H54 (cell line): ENCODE results near the gene ZNF782.
"Not testable (repeated sequence)": the region's sequence is repeated elsewhere in the genome, so short reads cannot be mapped to it uniquely, and the experiment has no call there.

ENCODE experiments used
- DNase-seq: peaks from one replicate; pipeline ENCODE4 v3.0.0; 2011; ENCODE audit warnings: low spot score, mixed read lengths; ENCODE audit not compliant: insufficient read length
- FAIRE-seq: peaks from 3 replicates; lab custom pipeline; 2011; peaks lifted over from hg19 to GRCh38; lab: Jason Lieb, UNC
- POLR2A ChIP-seq: IDR thresholded peaks from 2 replicates; pipeline ENCODE4 v1.6.1; 2011; ENCODE audit warnings: low read depth, mild to moderate bottlenecking, low read length

ZNF782 gene

GRCh38 chr9:96867079-96867804 lies 12.9 kb upstream of the ZNF782 start:
- no peak for TF ChIP-seq POLR2A
- FAIRE-seq (peak; percentile 89), DNase-seq (no peak)

- not testable (repeated sequence) for DNase-seq, FAIRE-seq
These were observed 10.9 kb upstream of the ZNF782 start for GRCh38 chr9:96865240-96865639.

GRCh38 chr9:96859461-96860198 lies 5.3 kb upstream of the ZNF782 start:
- TF ChIP-seq POLR2A: no peak
- DNase-seq (no peak), FAIRE-seq (peak; percentile 99)

- DNase-seq (no peak), FAIRE-seq (no peak)
- TF ChIP-seq POLR2A: no peak
These were observed 4.4 kb upstream of the ZNF782 start for GRCh38 chr9:96858670-96859069.

- DNase-seq (peak; percentile 80), FAIRE-seq (peak; percentile 97)
These were observed 3.8 kb upstream of the ZNF782 start for GRCh38 chr9:96858018-96858573.

GRCh38 chr9:96856363-96857286 lies 2.3 kb upstream of the ZNF782 start:
- no peak for DNase-seq
- peak; percentile 82 for FAIRE-seq
- TF ChIP-seq POLR2A: no peak

More at GRCh38 chr9:96858018-96858573, 3.8 kb upstream of the ZNF782 start:
- no peak for TF ChIP-seq POLR2A

GRCh38 chr9:96854651-96855273 lies 448 bp upstream of the ZNF782 start:
- no peak for FAIRE-seq
- DNase-seq: no peak
- no peak for TF ChIP-seq POLR2A

GRCh38 chr9:96852676-96853075 lies 1.6 kb downstream of the ZNF782 start:
- DNase-seq: no peak
- peak; percentile 80 for FAIRE-seq
- no peak for TF ChIP-seq POLR2A

GRCh38 chr9:96844040-96844439 lies 10.3 kb downstream of the ZNF782 start:
- no peak for DNase-seq
- FAIRE-seq: no peak
- TF ChIP-seq POLR2A: no peak

GRCh38 chr9:96818533-96818932 lies 35.8 kb downstream of the ZNF782 start:
- TF ChIP-seq POLR2A: no peak
- no peak for DNase-seq
- no peak for FAIRE-seq

- peak; percentile 90 for FAIRE-seq
- no peak for DNase-seq
- no peak for TF ChIP-seq POLR2A
These were observed 36.3 kb downstream of the ZNF782 start for GRCh38 chr9:96817973-96818372.

- DNase-seq (no peak), FAIRE-seq (no peak)
- no peak for TF ChIP-seq POLR2A
These were observed 40.7 kb downstream of the ZNF782 start for GRCh38 chr9:96813607-96814006.

GRCh38 chr9:96798959-96799358 lies 55.4 kb downstream of the ZNF782 start:
- not testable (repeated sequence) for FAIRE-seq, DNase-seq
